ENCODE measurements around the gene RPAIN. TPM values are rescaled to one million over a fixed set of nuclear protein-coding genes. Genes with fewer than 3 reads are reported as not detected.

The RPAIN gene
- total and polyA plus RNA-seq, 2 of the 8 experiments (the other 6 are each of a cell fraction or from before 2014, with no cell fraction given): 54.5 to 57.7 TPM

GRCh38 chr17:5468075-5468473, 48.1 kb downstream of the RPAIN start:
- Histone ChIP-seq H2AK5ac (ENCODE audit: low read depth, low read length) (peak overlapping the region; percentile 91; the same call in 1 of the 2 replicates), H2BK5ac (ENCODE audit: low read depth, low read length) (peak overlapping the region; percentile 69; the same call in 1 of the 2 replicates), H3K4ac (replicated peaks; ENCODE audit: insufficient read length, low read depth, low read length) (no peak overlapping the region), H4K91ac (replicated peaks; ENCODE audit: insufficient read length, low read length) (no peak overlapping the region), H4K8ac (ENCODE audit: extremely low read depth, insufficient read depth, low read length) (no peak overlapping the region), H2BK20ac (ENCODE audit: low read length) (no peak overlapping the region), H2AFZ (ENCODE audit: low read length) (no peak overlapping the region; the same call in 1 of the 2 replicates), H3K4me2 (ENCODE audit: insufficient read depth in 1 of 2, low read depth in 2 of 2, low read length in 2 of 2) (peak overlapping the region; percentile 89 to 91), H3K18ac (ENCODE audit: extremely low read depth, low read length) (no peak overlapping the region; the same call in 1 of the 2 replicates), H3K79me2 (ENCODE audit: control insufficient read depth in 1 of 2, insufficient read depth in 2 of 2, low read length in 2 of 2) (peaks cover 46 to 56% of the 10 kb centered on the region in 2 experiments), H3K4me3 (ENCODE audit: extremely low read depth in 1 of 4, insufficient read depth in 2 of 4, low read depth in 3 of 4, low read length in 4 of 4) (peak overlapping the region; percentile 98 to 100 (median 98)), H3K9ac (replicated peaks in 1 of 4; ENCODE audit: extremely low read depth in 1 of 4, low read depth in 3 of 4, low read length in 3 of 4) (peak overlapping the region; percentile 86 to 95 (median 90)), H2BK120ac (replicated peaks; ENCODE audit: low read depth, low read length) (no peak overlapping the region), H3K56ac (replicated peaks; ENCODE audit: insufficient read length, low read depth, low read length) (peak overlapping the region; percentile 13), H3K79me1 (ENCODE audit: low read depth, low read length) (peaks cover 3% of the 10 kb centered on the region; the same call in 1 of the 2 replicates), H3K23me2 (ENCODE audit: low read depth, low read length) (peaks cover 2% of the 10 kb centered on the region; the same call in 1 of the 2 replicates), H3K27me3 (replicated peaks in 1 of 4; ENCODE audit: control insufficient read depth in 3 of 4, extremely low read depth in 1 of 4, insufficient read depth in 3 of 4, low read length in 3 of 4) (no peaks in the 10 kb centered on the region), H3K9me3 (ENCODE audit: insufficient read depth in 2 of 2, low read depth in 1 of 2, low read length in 1 of 2) (no peaks in the 10 kb centered on the region), H2BK15ac (ENCODE audit: low read length) (0 out of 2 replicates have a peak overlapping the region, but pooled peaks have one; percentile 25), H3K14ac (ENCODE audit: insufficient read length) (no peak overlapping the region), H4K5ac (ENCODE audit: insufficient read length, low read depth, low read length) (no peak overlapping the region), H3K36me3 (ENCODE audit: control insufficient read depth in 2 of 4, insufficient read depth in 4 of 4, low read length in 3 of 4) (peaks cover 0 to 7% (median 4%) of the 10 kb centered on the region in 4 experiments; a peak in 4 of 8 replicates), H4K20me1 (replicated peaks in 1 of 2; ENCODE audit: control insufficient read depth in 1 of 2, insufficient read depth in 2 of 2, low read length in 2 of 2) (peaks cover 12 to 18% of the 10 kb centered on the region in 2 experiments), H3K27ac (ENCODE audit: low read depth, low read length) (peak overlapping the region; percentile 70), H3K4me1 (replicated peaks in 1 of 4; ENCODE audit: control insufficient read depth in 3 of 4, insufficient read depth in 4 of 4, low read length in 3 of 4) (peaks cover 0 to 9% (median 6%) of the 10 kb centered on the region in 4 experiments; a peak in 3 of 7 replicates), H3K23ac (ENCODE audit: insufficient read length) (no peak overlapping the region), H2BK12ac (ENCODE audit: low read depth, low read length) (peak overlapping the region; percentile 30; the same call in 1 of the 2 replicates)
- 1% methylated on average over 17 of the region's 17 CpGs; no CpG with 5 or more reads in 1 of the 2 experiments for WGBS, 2 experiments (ENCODE audit: extremely low coverage in 1 of 2, insufficient coverage in 1 of 2, insufficient read length in 1 of 2, insufficient replicate concordance in 2 of 2, low coverage in 1 of 2, low lambda C conversion rate in 2 of 2, missing lambda C conversion rate in 1 of 2)
- ChIA-PET POLR2A (ENCODE audit: partially characterized antibody) (interaction anchor here (0.8 to 4.9 kb wide), 12 partner anchors 9 to 972 kb away, joined by 3 to 91 read pairs (median 5); partner anchors contain the start of genes C1QBP, DERL2, MIS12 and NUP88), CTCF (ENCODE audit: partially characterized antibody) (interaction anchor here (0.6 to 1.2 kb wide), 3 partner anchors 17 to 963 kb away, joined by 3 to 4 read pairs (median 4); partner anchors contain the start of gene C1QBP)
- TF ChIP-seq EP300 (IDR thresholded peaks at IDR 0.05; ENCODE audit: borderline replicate concordance in 1 of 2, low read depth in 2 of 2, low read length in 2 of 2): no peak
- no peak for TF ChIP-seq CTBP2 (IDR thresholded peaks at IDR 0.05; ENCODE audit: borderline replicate concordance, insufficient read depth, insufficient read length, low read length)
- no peak for TF ChIP-seq PHF8 (conservative IDR thresholded peaks at IDR 0.05; ENCODE audit: low read depth, low read length)
- TF ChIP-seq SUZ12 (IDR thresholded peaks at IDR 0.05; ENCODE audit: low read length): no peak
- no peak for TF ChIP-seq TBP (IDR thresholded peaks at IDR 0.05; ENCODE audit: low read depth, low read length)
- no peak for TF ChIP-seq SP1 (IDR thresholded peaks at IDR 0.05; ENCODE audit: low read depth, low read length)
- TF ChIP-seq BCL11A (IDR thresholded peaks at IDR 0.05; ENCODE audit: low read depth in 2 of 2, low read length in 2 of 2): no peak
- TF ChIP-seq NANOG (IDR thresholded peaks at IDR 0.05; ENCODE audit: insufficient read depth, low read depth, low read length, poor library complexity, severe bottlenecking): no peak
- FAIRE-seq (no peak), DNase-seq (ENCODE audit: low read depth in 1 of 2, low spot score in 2 of 2) (no peak)

Data from H1 (cell line).